Brain microvascular endothelial cell (primary cell): ENCODE results near the gene BBX.

ENCODE experiments used
- DNase-seq: peaks from one replicate; pipeline ENCODE4 v3.0.0-alpha.2; 2020
- H3K27ac ChIP-seq: fragments of 250-450 bp; sonication (Bioruptor Pico); 2 replicates; pipeline ENCODE4 v1.5.1; 2020; ENCODE audit warnings: mild to moderate bottlenecking, moderate library complexity
- H3K27me3 ChIP-seq: fragments of 250-450 bp; sonication (Bioruptor Pico); replicated peaks from 2 replicates; pipeline ENCODE4 v1.5.1; 2020; ENCODE audit warnings: mild to moderate bottlenecking
- H3K36me3 ChIP-seq: fragments of 250-450 bp; sonication (Bioruptor Pico); replicated peaks from 2 replicates; pipeline ENCODE4 v1.5.1; 2020; ENCODE audit warnings: mild to moderate bottlenecking
- H3K4me3 ChIP-seq: 2 replicates; pipeline ENCODE4 v1.5.1; 2011; ENCODE audit warnings: low read depth, mild to moderate bottlenecking, control low read depth, low read length, moderate library complexity
- in situ Hi-C: cut with HindIII; loops from 2 replicates; pipeline ENCODE4 v1.10.0; 2017; ENCODE audit warnings: low sequenced_read_pairs, low pct_ligation_motif_present
- TF ChIP-seq, protein P1 (sequence below): IDR thresholded peaks from 2 replicates; pipeline ENCODE4 v1.5.1; 2011; ENCODE audit warnings: low read depth, mild to moderate bottlenecking, moderate library complexity, low read length, control low read depth, inconsistent platforms; ENCODE audit errors: missing control alignments

Gene BBX

DNA sequence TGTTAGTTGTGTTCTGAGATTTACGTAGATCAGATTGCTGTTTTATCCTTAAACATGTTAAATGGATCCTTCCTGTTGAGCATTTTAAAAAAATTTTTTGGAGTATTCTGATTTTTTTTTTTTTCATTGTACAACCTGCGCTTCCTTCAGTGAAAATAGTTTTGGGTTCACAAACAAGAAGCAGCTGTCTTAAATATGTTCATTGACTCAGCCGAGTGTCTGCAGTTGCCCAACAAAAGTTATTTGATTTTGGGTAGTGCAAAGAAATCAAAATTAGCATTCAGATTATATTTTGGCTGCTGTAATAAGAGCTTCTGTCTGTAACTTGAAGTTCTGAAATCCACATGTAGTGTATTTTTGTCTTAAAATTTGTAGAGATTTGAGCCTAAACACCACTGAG lies 148.2 kb downstream of the BBX start:
- Histone ChIP-seq H3K4me3 (no peak overlapping the region), H3K36me3 (no peaks in the 10 kb centered on the region), H3K27ac (no peak overlapping the region), H3K27me3 (no peaks in the 10 kb centered on the region)
- TF ChIP-seq, protein P1, sequence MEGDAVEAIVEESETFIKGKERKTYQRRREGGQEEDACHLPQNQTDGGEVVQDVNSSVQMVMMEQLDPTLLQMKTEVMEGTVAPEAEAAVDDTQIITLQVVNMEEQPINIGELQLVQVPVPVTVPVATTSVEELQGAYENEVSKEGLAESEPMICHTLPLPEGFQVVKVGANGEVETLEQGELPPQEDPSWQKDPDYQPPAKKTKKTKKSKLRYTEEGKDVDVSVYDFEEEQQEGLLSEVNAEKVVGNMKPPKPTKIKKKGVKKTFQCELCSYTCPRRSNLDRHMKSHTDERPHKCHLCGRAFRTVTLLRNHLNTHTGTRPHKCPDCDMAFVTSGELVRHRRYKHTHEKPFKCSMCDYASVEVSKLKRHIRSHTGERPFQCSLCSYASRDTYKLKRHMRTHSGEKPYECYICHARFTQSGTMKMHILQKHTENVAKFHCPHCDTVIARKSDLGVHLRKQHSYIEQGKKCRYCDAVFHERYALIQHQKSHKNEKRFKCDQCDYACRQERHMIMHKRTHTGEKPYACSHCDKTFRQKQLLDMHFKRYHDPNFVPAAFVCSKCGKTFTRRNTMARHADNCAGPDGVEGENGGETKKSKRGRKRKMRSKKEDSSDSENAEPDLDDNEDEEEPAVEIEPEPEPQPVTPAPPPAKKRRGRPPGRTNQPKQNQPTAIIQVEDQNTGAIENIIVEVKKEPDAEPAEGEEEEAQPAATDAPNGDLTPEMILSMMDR, result no peak
- DNase-seq, result no peak
- in situ Hi-C loops, result no loop called here

DNA sequence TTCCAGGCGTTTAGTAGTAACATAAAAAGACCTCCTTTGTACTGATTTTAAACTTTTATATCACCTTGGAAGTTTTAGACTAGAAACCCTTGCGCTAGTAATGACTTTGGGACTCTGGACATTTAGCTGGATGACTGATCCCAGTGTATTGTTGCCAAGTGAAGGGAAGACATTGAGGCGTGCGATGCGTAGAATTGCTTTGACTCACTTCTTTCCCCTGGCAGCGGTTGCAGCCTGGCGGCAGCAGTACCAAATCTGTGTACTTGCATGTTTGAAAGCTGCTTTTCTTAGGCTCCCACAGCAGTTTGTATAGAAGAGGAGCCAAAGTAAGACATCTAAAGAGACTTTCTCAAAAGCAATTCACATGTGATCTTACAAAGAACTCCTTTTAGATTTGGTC lies 151.6 kb downstream of the BBX start:
- H3K27me3 ChIP-seq, result no peaks in the 10 kb centered on the region
- no peak overlapping the region for H3K4me3 ChIP-seq
- no peak for DNase-seq
- TF ChIP-seq, protein P1, result peak; percentile 19
- no peak overlapping the region for H3K27ac ChIP-seq
- no peaks in the 10 kb centered on the region for H3K36me3 ChIP-seq
- in situ Hi-C loops, result no loop called here

DNA sequence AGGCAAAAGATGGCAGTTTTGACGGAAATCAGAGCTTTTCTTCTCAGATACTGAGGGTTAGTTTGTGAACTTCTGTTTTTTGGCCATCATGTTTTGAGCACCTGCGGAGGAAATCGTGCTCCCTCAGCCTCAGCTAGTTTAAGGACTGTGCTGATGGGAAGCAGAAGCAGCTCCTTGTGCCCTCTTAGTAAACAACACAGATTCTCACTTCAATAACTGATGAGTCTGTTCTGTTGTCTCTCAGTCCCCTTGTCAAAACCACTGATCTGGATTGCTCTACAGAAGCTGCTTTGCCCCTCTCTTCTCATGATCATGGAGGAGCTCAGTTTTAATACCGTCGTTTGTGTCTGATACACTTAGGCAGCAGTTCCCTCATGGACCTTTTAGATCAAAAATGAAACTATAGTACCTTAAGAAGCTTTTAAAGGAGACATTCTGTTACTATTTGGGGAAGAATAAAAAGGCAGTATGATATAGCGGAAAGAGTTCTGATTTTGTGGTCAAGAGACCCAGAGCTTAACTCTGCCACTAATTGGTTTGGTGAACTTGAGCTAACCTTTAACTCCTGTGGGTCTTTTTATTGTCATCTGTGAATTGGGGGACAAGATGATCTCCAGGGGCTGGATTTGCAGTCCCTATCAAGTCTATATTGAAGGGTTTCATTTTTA lies 152.6 kb downstream of the BBX start:
- Histone ChIP-seq H3K4me3 (no peak overlapping the region), H3K27ac (no peak overlapping the region), H3K36me3 (no peaks in the 10 kb centered on the region), H3K27me3 (no peaks in the 10 kb centered on the region)
- TF ChIP-seq, protein P1, result no peak
- DNase-seq, result no peak
- in situ Hi-C loops, result no loop called here

DNA sequence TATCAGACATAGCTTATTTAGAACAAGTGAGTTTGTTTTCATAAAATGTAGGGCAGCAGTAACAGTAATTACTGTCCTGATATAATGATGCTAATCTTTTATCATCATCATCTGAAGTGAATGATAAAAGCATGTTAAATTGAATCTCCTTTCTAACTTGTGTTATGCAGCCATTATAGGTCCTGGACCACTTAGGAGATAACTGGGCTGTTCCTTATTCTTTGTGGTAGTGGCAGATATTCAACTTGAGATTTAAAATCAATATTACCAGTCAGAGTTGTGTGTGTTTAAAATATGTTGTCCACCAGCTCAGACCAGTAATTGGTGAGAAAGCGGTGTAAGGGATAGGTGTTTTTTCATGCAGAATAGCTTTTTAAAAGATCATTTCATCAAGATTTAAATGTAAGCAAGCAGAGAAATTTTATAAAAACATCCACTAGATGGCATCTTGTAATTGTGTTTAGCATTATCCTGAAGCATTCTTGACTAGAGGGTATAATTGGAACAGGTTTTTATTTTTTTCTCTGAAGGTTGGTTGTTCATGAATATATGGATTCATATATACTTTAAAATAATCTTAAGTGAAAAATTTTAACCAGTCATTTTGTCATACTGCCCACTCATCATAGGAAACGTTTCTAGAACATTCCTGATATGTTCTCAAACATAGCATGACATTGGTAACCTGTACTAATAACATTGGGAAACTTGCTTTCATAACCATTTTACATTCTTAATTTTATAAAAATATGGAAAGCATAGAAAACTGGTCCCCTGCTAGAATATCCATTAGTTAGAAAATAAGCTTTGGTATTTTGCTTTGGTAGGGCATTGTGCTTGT lies 153.9 kb downstream of the BBX start:
- H3K27me3 ChIP-seq, result no peaks in the 10 kb centered on the region
- no peak overlapping the region for H3K27ac ChIP-seq
- no peak for DNase-seq
- in situ Hi-C loops, result no loop called here
- no peak overlapping the region for H3K4me3 ChIP-seq
- H3K36me3 ChIP-seq, result no peaks in the 10 kb centered on the region
- TF ChIP-seq, protein P1, result peak; percentile 28

DNA sequence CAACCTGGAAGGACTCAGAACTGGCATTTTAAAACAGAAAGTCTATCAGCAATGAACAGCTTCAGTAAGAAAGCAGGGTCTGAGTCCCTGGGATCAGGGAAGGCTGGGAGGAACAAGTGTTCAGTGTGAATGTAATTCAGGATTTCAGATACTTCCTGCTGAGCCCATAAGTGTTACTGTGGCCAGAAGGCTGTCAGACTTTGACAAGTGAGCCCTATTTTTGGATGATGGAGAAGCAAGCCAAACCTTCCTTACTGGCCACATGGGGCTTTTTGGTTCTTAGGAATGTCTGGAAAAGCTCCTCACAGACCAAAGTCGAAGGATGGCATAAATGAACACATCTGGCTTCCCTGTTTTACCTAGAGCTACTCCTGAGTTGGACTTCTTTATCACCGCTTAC lies 157.2 kb downstream of the BBX start:
- in situ Hi-C loops, result no loop called here
- Histone ChIP-seq H3K36me3 (no peaks in the 10 kb centered on the region), H3K27me3 (no peaks in the 10 kb centered on the region), H3K4me3 (no peak overlapping the region), H3K27ac (no peak overlapping the region)
- TF ChIP-seq, protein P1, result no peak
- no peak for DNase-seq

DNA sequence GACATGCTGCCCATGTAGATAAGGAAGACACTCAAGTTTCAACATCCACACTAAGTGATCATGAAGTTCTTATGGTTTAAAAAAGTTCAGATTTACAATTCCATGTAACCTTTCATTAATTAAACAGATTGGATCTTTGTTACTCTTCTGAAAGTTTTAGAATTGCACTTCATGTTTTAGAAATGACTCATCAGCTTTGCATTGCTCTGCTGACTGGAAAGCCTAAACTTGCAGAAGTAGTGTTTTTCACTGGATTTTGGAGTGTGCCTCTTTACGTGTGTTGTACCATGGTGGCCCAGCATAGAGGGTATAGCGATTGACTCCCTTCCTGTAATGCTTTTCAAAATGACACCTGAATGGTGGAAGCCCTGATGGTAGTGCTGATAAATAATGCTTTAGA lies 157.9 kb downstream of the BBX start:
- in situ Hi-C loops, result no loop called here
- H3K27ac ChIP-seq, result no peak overlapping the region
- H3K4me3 ChIP-seq, result no peak overlapping the region
- no peak for DNase-seq
- H3K36me3 ChIP-seq, result no peaks in the 10 kb centered on the region
- H3K27me3 ChIP-seq, result no peaks in the 10 kb centered on the region
- TF ChIP-seq, protein P1, result no peak
